ENCODE results near the gene SCAPER.
"Not testable (repeated sequence)": the region's sequence is repeated elsewhere in the genome, so short reads cannot be mapped to it uniquely, and the experiment has no call there.

The SCAPER gene

GRCh38 chr15:76912430-76912829 is 7.3 kb upstream of the SCAPER start:
- DNase-seq = no peak

GRCh38 chr15:76905855-76906254 is 715 bp upstream of the SCAPER start:
- DNase-seq = no peak

GRCh38 chr15:76904461-76905012 is 603 bp downstream of the SCAPER start:
- DNase-seq = peak; percentile 30

- peak; percentile 16 for DNase-seq
Measured at GRCh38 chr15:76903251-76903681, 1.9 kb downstream of the SCAPER start.

- no peak for DNase-seq
Measured at GRCh38 chr15:76901965-76902364, 3.2 kb downstream of the SCAPER start.

GRCh38 chr15:76899931-76900310 is 5.2 kb downstream of the SCAPER start:
- DNase-seq = not testable (repeated sequence)

GRCh38 chr15:76899176-76899930 is 5.8 kb downstream of the SCAPER start:
- DNase-seq = not testable (repeated sequence)

GRCh38 chr15:76898102-76898501 is 7.0 kb downstream of the SCAPER start:
- DNase-seq = no peak

GRCh38 chr15:76894174-76894573 is 11.0 kb downstream of the SCAPER start:
- no peak for DNase-seq

- DNase-seq = not testable (repeated sequence)
Measured at GRCh38 chr15:76892836-76893235, 12.3 kb downstream of the SCAPER start.

- DNase-seq = not testable (repeated sequence)
Measured at GRCh38 chr15:76887280-76888141, 17.6 kb downstream of the SCAPER start.

- no peak for DNase-seq
Measured at GRCh38 chr15:76885212-76885611, 19.9 kb downstream of the SCAPER start.

GRCh38 chr15:76875911-76876310 is 29.2 kb downstream of the SCAPER start:
- DNase-seq = no peak

- DNase-seq = not testable (repeated sequence)
Measured at GRCh38 chr15:76873066-76873465, 32.1 kb downstream of the SCAPER start.

- no peak for DNase-seq
Measured at GRCh38 chr15:76871930-76872329, 33.2 kb downstream of the SCAPER start.

GRCh38 chr15:76868740-76869139 is 36.4 kb downstream of the SCAPER start:
- DNase-seq = no peak

GRCh38 chr15:76866716-76867321 is 38.3 kb downstream of the SCAPER start:
- DNase-seq = peak; percentile 7

GRCh38 chr15:76866008-76866407 is 39.1 kb downstream of the SCAPER start:
- no peak for DNase-seq

GRCh38 chr15:76865548-76865991 is 39.6 kb downstream of the SCAPER start:
- no peak for DNase-seq

- no peak for DNase-seq
Measured at GRCh38 chr15:76864586-76864985, 40.6 kb downstream of the SCAPER start.

- DNase-seq = no peak
Measured at GRCh38 chr15:76863693-76864092, 41.4 kb downstream of the SCAPER start.

- no peak for DNase-seq
Measured at GRCh38 chr15:76863123-76863522, 42.0 kb downstream of the SCAPER start.

GRCh38 chr15:76861815-76862397 is 43.2 kb downstream of the SCAPER start:
- DNase-seq = no peak
